ENCODE measurements around the gene ADPRHL1. TPM values are rescaled to one million over a fixed set of nuclear protein-coding genes. Genes with fewer than 3 reads are reported as not detected.

Gene ADPRHL1
- total and polyA plus RNA-seq, 5 donors from 2014 or later, result 0.24 to 0.64 (median 0.56) TPM; not detected in 1

- H3K36me3 ChIP-seq (ENCODE audit: control insufficient read depth, insufficient read depth, low read length), result no peaks in the 10 kb centered on the region
- H3K36me3 Mint-ChIP-seq, result no peaks in the 10 kb centered on the region
- H3K27ac Mint-ChIP-seq, result no peak overlapping the region
- peaks cover 9% of the 10 kb centered on the region for H3K27me3 Mint-ChIP-seq
- no peaks in the 10 kb centered on the region for H3K4me1 Mint-ChIP-seq
- H3K27ac ChIP-seq (ENCODE audit: insufficient read depth, low read length, poor library complexity, severe bottlenecking), result no peak overlapping the region
- H3K4me3 ChIP-seq (ENCODE audit: low read depth, low read length), result no peak overlapping the region
- H3K9me3 ChIP-seq (ENCODE audit: control insufficient read depth in 2 of 2, low read length in 2 of 2), result no peaks in the 10 kb centered on the region
- no peak for DNase-seq
- no peaks in the 10 kb centered on the region for H3K4me1 ChIP-seq (ENCODE audit: control insufficient read depth, insufficient read depth, low read length, poor library complexity, severe bottlenecking)
- no peak for ATAC-seq (ENCODE audit: low read depth in 2 of 2)
- no peaks in the 10 kb centered on the region for H3K27me3 ChIP-seq (ENCODE audit: control insufficient read depth, insufficient read depth, low read length)
- H3K4me3 Mint-ChIP-seq, result no peak overlapping the region
- H3K9me3 Mint-ChIP-seq, result no peaks in the 10 kb centered on the region
Observed at GRCh38 chr13:113399755-113400149, 53.5 kb downstream of the ADPRHL1 start.

GRCh38 chr13:113398963-113399754, 54.1 kb downstream of the ADPRHL1 start:
- no peaks in the 10 kb centered on the region for H3K36me3 ChIP-seq (ENCODE audit: control insufficient read depth, insufficient read depth, low read length)
- H3K27me3 ChIP-seq (ENCODE audit: control insufficient read depth, insufficient read depth, low read length), result no peaks in the 10 kb centered on the region
- Mint-ChIP-seq H3K27ac (no peak overlapping the region), H3K4me1 (no peaks in the 10 kb centered on the region), H3K27me3 (peaks cover 9% of the 10 kb centered on the region), H3K36me3 (no peaks in the 10 kb centered on the region), H3K9me3 (no peaks in the 10 kb centered on the region), H3K4me3 (no peak overlapping the region)
- DNase-seq (no peak), ATAC-seq (ENCODE audit: low read depth in 2 of 2) (peak in 1 of 2 donors; percentile 24)
- no peaks in the 10 kb centered on the region for H3K9me3 ChIP-seq (ENCODE audit: control insufficient read depth in 2 of 2, low read length in 2 of 2)
- no peak overlapping the region for H3K4me3 ChIP-seq (ENCODE audit: low read depth, low read length)
- H3K27ac ChIP-seq (ENCODE audit: insufficient read depth, low read length, poor library complexity, severe bottlenecking), result no peak overlapping the region
- H3K4me1 ChIP-seq (ENCODE audit: control insufficient read depth, insufficient read depth, low read length, poor library complexity, severe bottlenecking), result peaks cover 3% of the 10 kb centered on the region

GRCh38 chr13:113397608-113398425, 55.5 kb downstream of the ADPRHL1 start:
- Mint-ChIP-seq H3K27ac (no peak overlapping the region), H3K4me3 (no peak overlapping the region), H3K4me1 (peaks cover 0 to 4% (median 1%) of the 10 kb centered on the region in 4 donors), H3K27me3 (peaks cover 6% of the 10 kb centered on the region), H3K9me3 (no peaks in the 10 kb centered on the region), H3K36me3 (no peaks in the 10 kb centered on the region)
- Histone ChIP-seq H3K27ac (ENCODE audit: insufficient read depth, low read length, poor library complexity, severe bottlenecking) (no peak overlapping the region), H3K4me1 (ENCODE audit: control insufficient read depth, insufficient read depth, low read length, poor library complexity, severe bottlenecking) (peaks cover 11% of the 10 kb centered on the region), H3K4me3 (ENCODE audit: low read depth, low read length) (no peak overlapping the region), H3K36me3 (ENCODE audit: control insufficient read depth, insufficient read depth, low read length) (no peaks in the 10 kb centered on the region), H3K9me3 (ENCODE audit: control insufficient read depth in 2 of 2, low read length in 2 of 2) (no peaks in the 10 kb centered on the region), H3K27me3 (ENCODE audit: control insufficient read depth, insufficient read depth, low read length) (no peaks in the 10 kb centered on the region)
- DNase-seq, result no peak
- ATAC-seq (ENCODE audit: low read depth in 2 of 2), result no peak

- peaks cover 11% of the 10 kb centered on the region for H3K4me1 ChIP-seq (ENCODE audit: control insufficient read depth, insufficient read depth, low read length, poor library complexity, severe bottlenecking)
- no peaks in the 10 kb centered on the region for H3K27me3 ChIP-seq (ENCODE audit: control insufficient read depth, insufficient read depth, low read length)
- H3K9me3 Mint-ChIP-seq, result peaks cover 0 to 2% (median 0%) of the 10 kb centered on the region in 7 donors
- ATAC-seq (ENCODE audit: low read depth in 2 of 2) (no peak), DNase-seq (no peak)
- H3K27ac ChIP-seq (ENCODE audit: insufficient read depth, low read length, poor library complexity, severe bottlenecking), result no peak overlapping the region
- no peaks in the 10 kb centered on the region for H3K36me3 ChIP-seq (ENCODE audit: control insufficient read depth, insufficient read depth, low read length)
- peak overlapping the region in 1 of 3 donors; percentile 71 for H3K27ac Mint-ChIP-seq
- peaks cover 0 to 4% (median 1%) of the 10 kb centered on the region in 4 donors for H3K4me1 Mint-ChIP-seq
- H3K4me3 ChIP-seq (ENCODE audit: low read depth, low read length), result no peak overlapping the region
- no peaks in the 10 kb centered on the region for H3K36me3 Mint-ChIP-seq
- no peaks in the 10 kb centered on the region for H3K9me3 ChIP-seq (ENCODE audit: control insufficient read depth in 2 of 2, low read length in 2 of 2)
- peak overlapping the region in 2 of 4 donors; percentile 66 to 72 for H3K4me3 Mint-ChIP-seq
- H3K27me3 Mint-ChIP-seq, result peaks cover 4% of the 10 kb centered on the region
Observed at GRCh38 chr13:113394339-113394640, 59.0 kb downstream of the ADPRHL1 start.

GRCh38 chr13:113393563-113394338, 59.5 kb downstream of the ADPRHL1 start:
- no peaks in the 10 kb centered on the region for H3K36me3 Mint-ChIP-seq
- H3K27ac Mint-ChIP-seq, result peak overlapping the region in 2 of 3 donors; percentile 18 to 88
- H3K27ac ChIP-seq (ENCODE audit: insufficient read depth, low read length, poor library complexity, severe bottlenecking), result no peak overlapping the region
- peaks cover 0 to 2% (median 0%) of the 10 kb centered on the region in 7 donors for H3K9me3 Mint-ChIP-seq
- peaks cover 0 to under 1% of the 10 kb centered on the region in 2 experiments for H3K9me3 ChIP-seq (ENCODE audit: control insufficient read depth in 2 of 2, low read length in 2 of 2)
- peak overlapping the region; percentile 70 for H3K4me3 ChIP-seq (ENCODE audit: low read depth, low read length)
- peaks cover 11% of the 10 kb centered on the region for H3K4me1 ChIP-seq (ENCODE audit: control insufficient read depth, insufficient read depth, low read length, poor library complexity, severe bottlenecking)
- peak overlapping the region; percentile 47 to 90 (median 90) for H3K4me3 Mint-ChIP-seq
- ATAC-seq (ENCODE audit: low read depth in 2 of 2) (peak; percentile 92 to 95), DNase-seq (peak; percentile 69 to 84 (median 82))
- peaks cover 0 to 4% (median 1%) of the 10 kb centered on the region in 4 donors for H3K4me1 Mint-ChIP-seq
- H3K27me3 Mint-ChIP-seq, result peaks cover 4% of the 10 kb centered on the region
- no peaks in the 10 kb centered on the region for H3K27me3 ChIP-seq (ENCODE audit: control insufficient read depth, insufficient read depth, low read length)
- no peaks in the 10 kb centered on the region for H3K36me3 ChIP-seq (ENCODE audit: control insufficient read depth, insufficient read depth, low read length)

- Mint-ChIP-seq H3K4me1 (peaks cover 0 to 4% (median 1%) of the 10 kb centered on the region in 4 donors), H3K36me3 (no peaks in the 10 kb centered on the region), H3K27ac (peak overlapping the region in 1 of 3 donors; percentile 88), H3K9me3 (peaks cover 0 to 2% (median 0%) of the 10 kb centered on the region in 7 donors), H3K27me3 (peaks cover under 1% of the 10 kb centered on the region), H3K4me3 (peak overlapping the region; percentile 47 to 90 (median 90))
- Histone ChIP-seq H3K4me3 (ENCODE audit: low read depth, low read length) (peak overlapping the region; percentile 70), H3K27me3 (ENCODE audit: control insufficient read depth, insufficient read depth, low read length) (no peaks in the 10 kb centered on the region), H3K36me3 (ENCODE audit: control insufficient read depth, insufficient read depth, low read length) (no peaks in the 10 kb centered on the region), H3K27ac (ENCODE audit: insufficient read depth, low read length, poor library complexity, severe bottlenecking) (no peak overlapping the region), H3K4me1 (ENCODE audit: control insufficient read depth, insufficient read depth, low read length, poor library complexity, severe bottlenecking) (peaks cover 11% of the 10 kb centered on the region), H3K9me3 (ENCODE audit: control insufficient read depth in 2 of 2, low read length in 2 of 2) (peaks cover 4% of the 10 kb centered on the region in 2 experiments)
- ATAC-seq (ENCODE audit: low read depth in 2 of 2), result no peak
- no peak for DNase-seq
Observed at GRCh38 chr13:113393226-113393562, 60.1 kb downstream of the ADPRHL1 start.

- H3K9me3 Mint-ChIP-seq, result peaks cover 0 to 3% (median 0%) of the 10 kb centered on the region in 7 donors
- ATAC-seq (ENCODE audit: low read depth in 2 of 2) (no peak), DNase-seq (no peak)
- H3K27ac ChIP-seq (ENCODE audit: insufficient read depth, low read length, poor library complexity, severe bottlenecking), result no peak overlapping the region
- H3K27me3 ChIP-seq (ENCODE audit: control insufficient read depth, insufficient read depth, low read length), result no peaks in the 10 kb centered on the region
- peaks cover 11% of the 10 kb centered on the region for H3K4me1 ChIP-seq (ENCODE audit: control insufficient read depth, insufficient read depth, low read length, poor library complexity, severe bottlenecking)
- H3K27ac Mint-ChIP-seq, result no peak overlapping the region
- peak overlapping the region in 3 of 4 donors; percentile 16 to 61 (median 48) for H3K4me3 Mint-ChIP-seq
- H3K9me3 ChIP-seq (ENCODE audit: control insufficient read depth in 2 of 2, low read length in 2 of 2), result peaks cover 4% of the 10 kb centered on the region in 2 experiments
- no peaks in the 10 kb centered on the region for H3K36me3 Mint-ChIP-seq
- H3K27me3 Mint-ChIP-seq, result no peaks in the 10 kb centered on the region
- peaks cover 0 to 8% (median 1%) of the 10 kb centered on the region in 4 donors for H3K4me1 Mint-ChIP-seq
- H3K4me3 ChIP-seq (ENCODE audit: low read depth, low read length), result no peak overlapping the region
- no peaks in the 10 kb centered on the region for H3K36me3 ChIP-seq (ENCODE audit: control insufficient read depth, insufficient read depth, low read length)
Observed at GRCh38 chr13:113390874-113391497, 62.3 kb downstream of the ADPRHL1 start.

Data from CD4-positive, CD25-positive, alpha-beta regulatory T cell (primary cell).